H1 (cell line): ENCODE data around the gene PDE3A. TPM values are rescaled to one million over a fixed set of nuclear protein-coding genes. Genes with fewer than 3 reads are reported as not detected.

ENCODE experiments used
- CTCF ChIA-PET: fragments of 300-600 bp; sonication (Branson Sonifier 250); formaldehyde crosslinking; loops from one replicate; lab custom pipeline; 2021; ENCODE audit not compliant: partially characterized antibody; lab: Charles Lee
- POLR2A ChIA-PET: fragments of 300-600 bp; sonication (Branson Sonifier 250); formaldehyde crosslinking; loops from one replicate; lab custom pipeline; 2021; ENCODE audit warnings: inconsistent platforms; ENCODE audit not compliant: partially characterized antibody; lab: Charles Lee
- DNase-seq, 2 experiments: peaks; one replicate each; pipeline versions ENCODE4 v3.0.0 to v3.0.0-alpha.2; 2010 to 2022; ENCODE audit warnings: low spot score in 2 of 2, low read depth in 1 of 2, mixed read lengths in 1 of 2
- FAIRE-seq: peaks from 2 replicates; lab custom pipeline; 2011; peaks lifted over from hg19 to GRCh38; lab: Jason Lieb, UNC
- H2AFZ ChIP-seq: 2 replicates; pipeline ENCODE4 v1.8.1; 2012; ENCODE audit warnings: low read length, inconsistent platforms
- H2AK5ac ChIP-seq: 2 replicates; pipeline ENCODE4 v1.6.1; 2013; ENCODE audit warnings: low read depth, low read length
- H2BK120ac ChIP-seq: replicated peaks from 2 replicates; pipeline ENCODE3; 2013; ENCODE audit warnings: low read depth, low read length, inconsistent platforms
- H2BK12ac ChIP-seq: 2 replicates; pipeline ENCODE4 v1.6.1; 2013; ENCODE audit warnings: low read depth, low read length
- H2BK15ac ChIP-seq: 2 replicates; pipeline ENCODE4 v1.6.1; 2013; ENCODE audit warnings: low read length
- H2BK20ac ChIP-seq: 2 replicates; pipeline ENCODE4 v1.6.1; 2013; ENCODE audit warnings: low read length
- H2BK5ac ChIP-seq: 2 replicates; pipeline ENCODE4 v1.6.1; 2013; ENCODE audit warnings: low read depth, low read length
- H3K14ac ChIP-seq: 2 replicates; pipeline ENCODE4 v1.6.1; 2013; ENCODE audit warnings: inconsistent platforms; ENCODE audit not compliant: insufficient read length
- H3K18ac ChIP-seq: 2 replicates; pipeline ENCODE4 v1.6.1; 2013; ENCODE audit warnings: low read length; ENCODE audit errors: extremely low read depth
- H3K23ac ChIP-seq: 2 replicates; pipeline ENCODE4 v1.6.1; 2013; ENCODE audit warnings: inconsistent platforms; ENCODE audit not compliant: insufficient read length
- H3K23me2 ChIP-seq: 2 replicates; pipeline ENCODE4 v1.6.1; 2013; ENCODE audit warnings: low read depth, low read length
- H3K27ac ChIP-seq: 2 replicates; pipeline ENCODE4 v1.6.1; 2011; ENCODE audit warnings: low read depth, low read length, inconsistent platforms
- H3K27me3 ChIP-seq, 4 experiments: replicated peaks in 1 of 4; 1 replicate in 1 of 4; 2 replicates in 3 of 4; pipeline versions ENCODE4 v1.6.1 to v1.8.1; 2011 to 2013; ENCODE audit warnings: low read length in 3 of 4, mild to moderate bottlenecking in 3 of 4, inconsistent platforms in 2 of 4, mixed read lengths in 2 of 4, moderate library complexity in 1 of 4; ENCODE audit not compliant: control insufficient read depth in 3 of 4, insufficient read depth in 3 of 4; ENCODE audit errors: extremely low read depth in 1 of 4
- H3K36me3 ChIP-seq, 4 experiments: 2 replicates each; pipeline versions ENCODE4 v1.6.1 to v1.8.1; 2011 to 2013; ENCODE audit warnings: mild to moderate bottlenecking in 4 of 4, low read length in 3 of 4, moderate library complexity in 2 of 4, control low read depth in 1 of 4, inconsistent platforms in 1 of 4; ENCODE audit not compliant: insufficient read depth in 4 of 4, control insufficient read depth in 2 of 4
- H3K4ac ChIP-seq: replicated peaks from 2 replicates; pipeline ENCODE3; 2013; ENCODE audit warnings: low read length, low read depth, mixed read lengths, inconsistent platforms; ENCODE audit not compliant: insufficient read length
- H3K4me1 ChIP-seq, 4 experiments: replicated peaks in 1 of 4; 1 replicate in 1 of 4; 2 replicates in 3 of 4; pipeline versions ENCODE4 v1.6.1 to v1.8.1; 2011 to 2013; ENCODE audit warnings: low read length in 3 of 4, inconsistent platforms in 2 of 4, mixed read lengths in 1 of 4; ENCODE audit not compliant: insufficient read depth in 4 of 4, control insufficient read depth in 3 of 4
- H3K4me2 ChIP-seq, 2 experiments: 2 replicates each; pipeline versions ENCODE4 v1.6.1 to v1.8.1; 2011 to 2013; ENCODE audit warnings: low read depth in 2 of 2, low read length in 2 of 2, control low read depth in 1 of 2, inconsistent platforms in 1 of 2, mild to moderate bottlenecking in 1 of 2; ENCODE audit not compliant: insufficient read depth in 1 of 2
- H3K4me3 ChIP-seq, 4 experiments: fragments of 200-600, 300-600 bp in 1 of 4; sonication (generic), shearing (Covaris generic), sonication (Bioruptor Twin) in 1 of 4; 2 replicates each; pipeline versions ENCODE4 v1.5.1 to v1.8.1; 2011 to 2016; ENCODE audit warnings: low read length in 4 of 4, low read depth in 3 of 4, control low read depth in 2 of 4, inconsistent platforms in 2 of 4, mild to moderate bottlenecking in 2 of 4, mixed read lengths in 1 of 4, moderate library complexity in 1 of 4; ENCODE audit not compliant: insufficient read depth in 2 of 4; ENCODE audit errors: extremely low read depth in 1 of 4
- H3K56ac ChIP-seq: replicated peaks from 2 replicates; pipeline ENCODE3; 2013; ENCODE audit warnings: low read depth, mild to moderate bottlenecking, mixed read lengths, low read length, inconsistent platforms; ENCODE audit not compliant: insufficient read length
- H3K79me1 ChIP-seq: 2 replicates; pipeline ENCODE4 v1.6.1; 2013; ENCODE audit warnings: low read depth, low read length, control low read depth
- H3K79me2 ChIP-seq, 2 experiments: 2 replicates each; pipeline versions ENCODE4 v1.6.1 to v1.8.1; 2012 to 2013; ENCODE audit warnings: low read length in 2 of 2, mild to moderate bottlenecking in 2 of 2, inconsistent platforms in 1 of 2; ENCODE audit not compliant: insufficient read depth in 2 of 2, control insufficient read depth in 1 of 2
- H3K9ac ChIP-seq, 4 experiments: replicated peaks in 1 of 4; 1 replicate in 1 of 4; 2 replicates in 3 of 4; pipeline versions ENCODE4 v1.6.1 to v1.8.1; 2011 to 2013; ENCODE audit warnings: low read depth in 3 of 4, low read length in 3 of 4, control low read depth in 2 of 4, mild to moderate bottlenecking in 2 of 4, moderate library complexity in 2 of 4, inconsistent platforms in 1 of 4; ENCODE audit errors: extremely low read depth in 1 of 4
- H3K9me3 ChIP-seq, 2 experiments: 2 replicates each; pipeline versions ENCODE4 v1.6.1 to v1.8.1; 2012 to 2013; ENCODE audit warnings: mild to moderate bottlenecking in 2 of 2, moderate library complexity in 2 of 2, control low read depth in 1 of 2, inconsistent platforms in 1 of 2, low read depth in 1 of 2, low read length in 1 of 2, mixed read lengths in 1 of 2; ENCODE audit not compliant: insufficient read depth in 2 of 2
- H4K20me1 ChIP-seq, 2 experiments: replicated peaks in 1 of 2; 2 replicates each; pipeline versions ENCODE3 to v1.8.1; 2011 to 2013; ENCODE audit warnings: inconsistent platforms in 2 of 2, low read length in 2 of 2, mild to moderate bottlenecking in 1 of 2; ENCODE audit not compliant: insufficient read depth in 2 of 2, control insufficient read depth in 1 of 2
- H4K5ac ChIP-seq: 2 replicates; pipeline ENCODE4 v1.6.1; 2013; ENCODE audit warnings: low read length, low read depth, mixed read lengths, inconsistent platforms; ENCODE audit not compliant: insufficient read length
- H4K8ac ChIP-seq: 2 replicates; pipeline ENCODE4 v1.8.0; 2013; ENCODE audit warnings: mild to moderate bottlenecking, moderate library complexity, low read length, inconsistent platforms; ENCODE audit not compliant: insufficient read depth; ENCODE audit errors: extremely low read depth
- H4K91ac ChIP-seq: replicated peaks from 2 replicates; pipeline ENCODE3; 2013; ENCODE audit warnings: low read length, mixed read lengths, inconsistent platforms; ENCODE audit not compliant: insufficient read length
- BCL11A ChIP-seq, 2 experiments: IDR thresholded peaks; one replicate each; pipeline ENCODE4 v1.6.1; 2011; ENCODE audit warnings: low read depth in 2 of 2, low read length in 2 of 2, mild to moderate bottlenecking in 2 of 2
- CHD2 ChIP-seq: IDR thresholded peaks from 2 replicates; pipeline ENCODE4 v1.6.1; 2012; ENCODE audit warnings: low read length, improper control_type of control experiment
- KDM5A ChIP-seq: fragments of 200-600 bp; IDR thresholded peaks from 2 replicates; pipeline ENCODE4 v1.7.1; 2012; ENCODE audit warnings: mild to moderate bottlenecking, low read length, inconsistent platforms, mixed read lengths
- WGBS, 2 experiments: shearing (Covaris generic) in 1 of 2; methylation state at CpG; one replicate each; pipeline versions ENCODE4 v1.1.6 to v1.1.7; 2013 to 2015; ENCODE audit warnings: low lambda C conversion rate in 2 of 2, mixed read lengths in 2 of 2, inconsistent platforms in 1 of 2, low coverage in 1 of 2, missing lambda C conversion rate in 1 of 2; ENCODE audit not compliant: insufficient replicate concordance in 2 of 2, insufficient coverage in 1 of 2, insufficient read length in 1 of 2; ENCODE audit errors: extremely low coverage in 1 of 2, missing lambda C conversion rate in 1 of 2; 5-methylcytosine and 5-hydroxymethylcytosine counted together
- polyA plus RNA-seq, 7 experiments: library from polyadenylated mRNA; depleted of rRNA in 3 of 7; stranded (reverse) in 5 of 7; unstranded in 2 of 7; fragments of >200 nt in 5 of 7; fragments of 200-250 nt in 2 of 7; gene quantifications; 1 replicate in 5 of 7; 2 replicates in 1 of 7; 4 replicates in 1 of 7; pipeline versions ENCODE4 v1.2.1 to v1.2.3, GENCODE V29; 2011 to 2013; ENCODE audit warnings: missing spikeins in 2 of 7, mixed read lengths in 2 of 7
- total RNA-seq: library from RNA; stranded (reverse); fragmentation: NEBNext Ultra II Directional; extraction: Animal tissue kit (Norgen Biotek cat#: 25700); gene quantifications from 2 replicates; pipeline ENCODE4 v1.2.1, GENCODE V29; 2021

Gene PDE3A
- total and polyA plus RNA-seq, 2 of the 8 experiments (the other 6 are each of a cell fraction or from before 2014, with no cell fraction given): 1.4 to 3.4 TPM

GRCh38 chr12:20627001-20627588 is 258.8 kb downstream of the PDE3A start:
- Histone ChIP-seq H4K91ac (no peak overlapping the region), H3K27ac (no peak overlapping the region), H2BK120ac (no peak overlapping the region), H4K20me1 (no peaks in the 10 kb centered on the region), H3K36me3 (no peaks in the 10 kb centered on the region), H3K14ac (no peak overlapping the region), H3K4me1 (peaks cover 0 to 8% (median 6%) of the 10 kb centered on the region in 4 experiments; a peak in 4 of 7 replicates), H3K23me2 (no peaks in the 10 kb centered on the region), H2BK15ac (no peak overlapping the region), H3K18ac (no peak overlapping the region), H3K9me3 (no peaks in the 10 kb centered on the region), H3K23ac (no peak overlapping the region), H2AFZ (no peak overlapping the region), H4K8ac (no peak overlapping the region), H2BK12ac (no peak overlapping the region), H3K56ac (no peak overlapping the region), H2BK5ac (no peak overlapping the region), H3K4me3 (no peak overlapping the region), H3K27me3 (no peaks in the 10 kb centered on the region), H3K4me2 (no peak overlapping the region), H4K5ac (no peak overlapping the region), H3K4ac (no peak overlapping the region), H3K9ac (no peak overlapping the region), H2BK20ac (no peak overlapping the region), H3K79me1 (no peaks in the 10 kb centered on the region), H2AK5ac (no peak overlapping the region), H3K79me2 (no peaks in the 10 kb centered on the region)
- no peak for TF ChIP-seq CHD2
- TF ChIP-seq BCL11A (IDR thresholded peaks at IDR 0.05; ENCODE audit: low read depth in 2 of 2, low read length in 2 of 2): no peak
- no peak for TF ChIP-seq KDM5A
- no peak for FAIRE-seq
- ChIA-PET CTCF (interaction anchor here (0.6 to 1.2 kb wide), 3 partner anchors 9 to 528 kb away, joined by 3 to 6 read pairs (median 4); no protein-coding TSS in a partner anchor), POLR2A (no interaction called here)
- no peak for DNase-seq
- 83% methylated on average over 1 of the region's 1 CpG; no CpG with 5 or more reads in 1 of the 2 experiments for WGBS, 2 experiments
